Activated T-cell treated with anti-CD3 and anti-CD28 coated beads, Interleukin-2, amount 50 U/mL, for 72 hours (primary cell): Measurements from ENCODE around the gene HCRTR1. TPM values are rescaled to one million over a fixed set of nuclear protein-coding genes. Genes with fewer than 3 reads are reported as not detected.

Experiments
- ATAC-seq, 2 donors: fragments of 150-1000 bp; cut with Tn5 transposase; replicated peaks in 1 of 2; 2 replicates each; pipeline ENCODE4 v1.10.0; 2021; ENCODE audit warnings: moderate library complexity in 2 of 2, mild to moderate bottlenecking in 1 of 2
- DNase-seq, 2 donors: peaks; one replicate each; pipeline ENCODE4 v3.0.0; 2021 to 2022; ENCODE audit warnings: mixed read lengths in 1 of 2
- H3K27ac Mint-ChIP-seq: one replicate; pipeline ENCODE4 v1.8.0; 2022; ENCODE audit warnings: mild to moderate bottlenecking, moderate library complexity, mixed read lengths
- H3K27me3 Mint-ChIP-seq: one replicate; pipeline ENCODE4 v1.8.0; 2022; ENCODE audit warnings: low read depth, mixed read lengths
- H3K36me3 Mint-ChIP-seq, 2 donors: one replicate each; pipeline ENCODE4 v1.8.0; 2022; ENCODE audit warnings: mixed read lengths in 2 of 2, mild to moderate bottlenecking in 1 of 2; ENCODE audit not compliant: insufficient read depth in 2 of 2
- H3K4me1 Mint-ChIP-seq: one replicate; pipeline ENCODE4 v1.8.0; 2022; ENCODE audit warnings: low read depth, mixed read lengths
- H3K4me3 Mint-ChIP-seq, 2 donors: one replicate each; pipeline ENCODE4 v1.8.0; 2022; ENCODE audit warnings: mild to moderate bottlenecking in 2 of 2, mixed read lengths in 2 of 2, moderate library complexity in 2 of 2
- H3K9me3 Mint-ChIP-seq, 2 donors: one replicate each; pipeline ENCODE4 v1.8.0; 2022; ENCODE audit warnings: mixed read lengths in 2 of 2
- total RNA-seq, 2 donors: library from RNA; stranded (reverse); gene quantifications; one replicate each; pipeline ENCODE4 v1.2.3, GENCODE V29; 2022

HCRTR1 gene
- total RNA-seq, 2 donors from 2014 or later: not detected

GRCh38 chr1:31576201-31576669, 41.3 kb upstream of the HCRTR1 start, which contains the start of gene TINAGL1:
Gene TINAGL1 (plus strand): TSS chr1:31576515. CDS start chr1:31577149, 634 bp downstream.
- no peak within 1 kb of the TSS for H3K4me3 Mint-ChIP-seq
- ATAC-seq: peak; percentile 30 to 36

DNA sequence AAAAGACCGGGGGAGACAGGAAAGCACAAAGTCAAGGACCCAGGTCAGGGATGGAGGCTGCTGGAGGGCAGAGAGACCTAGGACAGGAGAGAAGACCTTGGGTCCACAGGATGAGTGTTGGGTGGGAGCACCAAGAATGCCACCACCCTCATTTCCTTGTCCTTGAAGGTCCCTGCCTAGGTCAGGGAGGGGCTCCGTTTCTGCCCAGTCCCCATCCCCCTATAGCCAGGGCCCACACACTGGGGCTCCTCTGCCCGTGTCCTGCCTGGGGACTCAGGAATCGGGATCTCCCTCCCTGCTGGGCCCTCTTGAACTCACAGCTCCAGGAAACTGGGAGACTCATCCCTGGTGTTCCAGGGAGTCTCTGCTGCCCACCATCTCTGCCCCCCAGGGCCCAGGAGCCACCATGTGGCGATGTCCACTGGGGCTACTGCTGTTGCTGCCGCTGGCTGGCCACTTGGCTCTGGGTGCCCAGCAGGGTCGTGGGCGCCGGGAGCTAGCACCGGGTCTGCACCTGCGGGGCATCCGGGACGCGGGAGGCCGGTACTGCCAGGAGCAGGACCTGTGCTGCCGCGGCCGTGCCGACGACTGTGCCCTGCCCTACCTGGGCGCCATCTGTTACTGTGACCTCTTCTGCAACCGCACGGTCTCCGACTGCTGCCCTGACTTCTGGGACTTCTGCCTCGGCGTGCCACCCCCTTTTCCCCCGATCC, 40.6 kb upstream of the HCRTR1 start:
- Mint-ChIP-seq H3K27ac (no peak overlapping the region), H3K36me3 (no peaks in the 10 kb centered on the region), H3K27me3 (peaks cover 5% of the 10 kb centered on the region), H3K4me1 (no peaks in the 10 kb centered on the region), H3K4me3 (no peak overlapping the region), H3K9me3 (no peaks in the 10 kb centered on the region)
- ATAC-seq: no peak
- DNase-seq: no peak

More at GRCh38 chr1:31576201-31576669, 41.3 kb upstream of the HCRTR1 start, which contains the start of gene TINAGL1:
- Mint-ChIP-seq H3K27ac (no peak within 1 kb of the TSS), H3K36me3 (no peaks in the 10 kb centered on the region), H3K9me3 (no peaks in the 10 kb centered on the region), H3K4me1 (no peaks in the 10 kb centered on the region), H3K27me3 (peaks cover 5% of the 10 kb centered on the region)
- no peak for DNase-seq

- Mint-ChIP-seq H3K9me3 (no peaks in the 10 kb centered on the region), H3K27me3 (peaks cover under 1% of the 10 kb centered on the region), H3K27ac (no peak overlapping the region), H3K4me1 (no peaks in the 10 kb centered on the region), H3K4me3 (no peak overlapping the region), H3K36me3 (no peaks in the 10 kb centered on the region)
- DNase-seq (no peak), ATAC-seq (no peak)
Observed at GRCh38 chr1:31577515-31578192, 39.8 kb upstream of the HCRTR1 start.

DNA sequence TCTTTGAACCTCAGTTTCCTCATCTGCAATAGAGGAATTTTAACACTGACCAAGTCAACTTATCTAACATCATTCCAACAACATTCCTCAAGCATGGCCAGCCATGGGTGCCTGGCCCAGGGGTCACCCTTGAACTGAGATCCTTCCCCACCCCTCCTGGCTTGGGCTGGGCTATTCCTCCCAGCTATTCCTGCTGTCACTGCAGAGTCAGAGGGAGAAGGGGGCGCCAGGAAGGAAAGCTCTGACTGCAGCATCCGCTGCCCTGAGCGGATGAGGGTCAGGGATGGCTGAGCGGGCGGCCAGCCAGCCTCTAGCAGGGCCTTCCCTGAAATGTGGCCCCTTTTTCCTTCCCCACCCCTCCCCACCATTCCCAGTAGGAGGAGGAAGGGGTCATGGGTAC, 38.1 kb upstream of the HCRTR1 start:
- Mint-ChIP-seq H3K36me3 (no peaks in the 10 kb centered on the region), H3K27me3 (no peaks in the 10 kb centered on the region), H3K4me3 (no peak overlapping the region), H3K9me3 (no peaks in the 10 kb centered on the region), H3K4me1 (no peaks in the 10 kb centered on the region), H3K27ac (no peak overlapping the region)
- ATAC-seq (no peak), DNase-seq (no peak)

DNA sequence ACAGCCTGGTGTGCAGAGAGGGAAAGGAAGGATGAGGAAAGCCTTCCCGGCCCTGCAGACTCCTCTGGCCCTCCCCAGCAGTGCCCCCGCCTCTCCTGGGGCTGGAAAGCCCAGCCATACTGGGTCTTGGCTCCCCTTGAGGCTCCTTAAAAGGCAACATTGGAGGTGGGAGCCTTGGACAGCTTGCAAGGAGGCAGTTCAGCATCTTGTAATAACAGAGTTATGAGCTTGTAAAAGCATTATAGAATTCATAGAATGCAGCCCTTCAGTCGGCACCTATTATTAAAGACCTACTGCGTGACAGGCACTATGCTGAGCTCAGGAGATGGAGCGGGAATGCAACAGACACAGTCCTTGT, 37.0 kb upstream of the HCRTR1 start:
- no peak overlapping the region for H3K27ac Mint-ChIP-seq
- H3K4me1 Mint-ChIP-seq: no peaks in the 10 kb centered on the region
- H3K4me3 Mint-ChIP-seq: no peak overlapping the region
- no peak for DNase-seq
- H3K36me3 Mint-ChIP-seq: no peaks in the 10 kb centered on the region
- H3K27me3 Mint-ChIP-seq: no peaks in the 10 kb centered on the region
- no peaks in the 10 kb centered on the region for H3K9me3 Mint-ChIP-seq
- ATAC-seq: no peak

- DNase-seq (no peak), ATAC-seq (no peak)
- Mint-ChIP-seq H3K27me3 (no peaks in the 10 kb centered on the region), H3K4me3 (no peak overlapping the region), H3K27ac (no peak overlapping the region), H3K36me3 (no peaks in the 10 kb centered on the region), H3K4me1 (no peaks in the 10 kb centered on the region), H3K9me3 (no peaks in the 10 kb centered on the region)
Observed at GRCh38 chr1:31580891-31581603, 36.4 kb upstream of the HCRTR1 start.

GRCh38 chr1:31581821-31582810, 35.4 kb upstream of the HCRTR1 start:
- Mint-ChIP-seq H3K27me3 (no peaks in the 10 kb centered on the region), H3K36me3 (no peaks in the 10 kb centered on the region), H3K4me1 (no peaks in the 10 kb centered on the region), H3K4me3 (no peak overlapping the region), H3K9me3 (no peaks in the 10 kb centered on the region), H3K27ac (no peak overlapping the region)
- no peak for ATAC-seq
- no peak for DNase-seq

DNA sequence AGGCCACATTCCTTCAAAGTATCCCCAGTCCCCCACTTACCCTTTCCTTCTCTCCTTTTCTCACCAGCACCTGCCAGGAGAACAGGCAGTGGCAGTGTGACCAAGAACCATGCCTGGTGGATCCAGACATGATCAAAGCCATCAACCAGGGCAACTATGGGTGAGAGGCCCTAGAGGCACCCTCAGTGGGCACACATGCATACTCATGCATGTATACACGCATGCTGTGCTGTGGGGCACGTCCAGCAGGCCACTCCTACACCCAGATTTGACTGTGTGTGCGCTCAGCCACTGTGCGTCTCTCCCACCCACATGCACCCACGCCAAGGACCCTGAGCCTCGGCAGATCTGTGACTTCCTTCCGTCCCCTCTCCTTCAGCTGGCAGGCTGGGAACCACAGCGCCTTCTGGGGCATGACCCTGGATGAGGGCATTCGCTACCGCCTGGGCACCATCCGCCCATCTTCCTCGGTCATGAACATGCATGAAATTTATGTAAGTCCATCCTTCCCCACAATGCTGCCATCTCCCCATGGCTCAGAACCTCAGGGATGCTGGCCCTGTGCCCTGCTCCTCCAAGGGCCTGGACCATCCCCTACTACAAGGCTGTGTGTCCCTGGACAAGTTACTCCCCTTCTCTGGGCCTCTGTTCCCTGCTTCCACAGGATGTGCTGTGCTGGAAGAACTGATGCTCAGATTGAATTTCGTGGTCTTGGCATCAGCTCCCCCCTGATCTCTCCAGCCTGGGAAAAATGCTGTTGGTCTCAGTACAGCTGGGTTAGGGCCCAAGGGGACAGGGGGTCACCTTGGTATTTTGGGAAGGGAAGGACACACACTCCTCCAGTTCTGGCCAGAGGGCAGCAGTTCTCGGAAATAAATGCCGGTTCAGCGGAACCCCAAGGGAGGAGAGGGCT, 34.2 kb upstream of the HCRTR1 start:
- no peak for DNase-seq
- Mint-ChIP-seq H3K9me3 (no peaks in the 10 kb centered on the region), H3K4me1 (no peaks in the 10 kb centered on the region), H3K36me3 (no peaks in the 10 kb centered on the region), H3K27ac (no peak overlapping the region), H3K4me3 (no peak overlapping the region), H3K27me3 (no peaks in the 10 kb centered on the region)
- ATAC-seq: no peak

DNA sequence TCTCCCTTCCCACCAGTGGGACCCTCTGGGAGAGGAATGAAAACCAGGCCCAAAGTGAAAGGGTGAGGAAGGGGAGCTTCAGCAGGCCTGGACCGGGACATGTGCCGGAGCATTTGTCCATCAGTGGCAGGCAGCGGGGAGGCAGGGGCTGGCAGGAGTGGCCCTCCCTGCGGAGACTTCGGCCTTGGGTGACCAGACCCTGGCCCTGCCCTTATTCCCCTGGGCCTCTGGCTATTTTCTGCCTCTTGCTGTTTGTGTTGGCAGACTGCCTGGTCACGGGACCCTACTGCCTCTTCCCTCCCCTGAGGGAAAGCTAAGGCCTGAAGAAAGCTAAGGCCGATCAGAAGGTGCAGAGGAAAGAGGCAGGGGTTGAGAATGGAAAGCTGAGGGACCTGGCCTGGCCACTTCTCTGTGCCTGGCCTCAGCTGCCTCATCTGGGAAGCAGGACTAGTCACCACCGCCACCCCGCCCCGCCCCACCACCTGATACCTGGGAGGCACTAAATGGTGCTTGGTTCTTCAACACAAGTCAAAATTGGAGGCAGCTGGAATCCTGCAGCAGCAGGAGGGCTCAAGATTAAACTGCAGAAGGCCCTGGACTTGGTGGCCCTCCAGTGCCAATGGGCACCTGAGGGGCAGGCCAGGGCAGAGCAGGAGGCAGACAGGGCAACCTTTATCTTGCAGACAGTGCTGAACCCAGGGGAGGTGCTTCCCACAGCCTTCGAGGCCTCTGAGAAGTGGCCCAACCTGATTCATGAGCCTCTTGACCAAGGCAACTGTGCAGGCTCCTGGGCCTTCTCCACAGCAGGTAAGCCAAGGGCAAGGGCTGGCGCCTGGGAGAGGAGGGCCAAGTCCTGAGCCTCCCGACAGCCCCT, 33.3 kb upstream of the HCRTR1 start:
- DNase-seq (no peak), ATAC-seq (no peak)
- Mint-ChIP-seq H3K27ac (no peak overlapping the region), H3K4me1 (no peaks in the 10 kb centered on the region), H3K27me3 (no peaks in the 10 kb centered on the region), H3K36me3 (no peaks in the 10 kb centered on the region), H3K4me3 (no peak overlapping the region), H3K9me3 (no peaks in the 10 kb centered on the region)

GRCh38 chr1:31584869-31585735, 32.4 kb upstream of the HCRTR1 start:
- H3K36me3 Mint-ChIP-seq: no peaks in the 10 kb centered on the region
- no peaks in the 10 kb centered on the region for H3K27me3 Mint-ChIP-seq
- H3K27ac Mint-ChIP-seq: no peak overlapping the region
- DNase-seq: no peak
- H3K9me3 Mint-ChIP-seq: no peaks in the 10 kb centered on the region
- H3K4me3 Mint-ChIP-seq: no peak overlapping the region
- ATAC-seq: no peak
- no peaks in the 10 kb centered on the region for H3K4me1 Mint-ChIP-seq
